HG03139 (cell line): ENCODE results near the gene DYSF.

Source experiments
- ATAC-seq: cut with Tn5 transposase; IDR thresholded peaks from one replicate; pipeline ENCODE4 v1.9.1; 2021; ENCODE audit not compliant: unreplicated experiment

Gene DYSF

DNA sequence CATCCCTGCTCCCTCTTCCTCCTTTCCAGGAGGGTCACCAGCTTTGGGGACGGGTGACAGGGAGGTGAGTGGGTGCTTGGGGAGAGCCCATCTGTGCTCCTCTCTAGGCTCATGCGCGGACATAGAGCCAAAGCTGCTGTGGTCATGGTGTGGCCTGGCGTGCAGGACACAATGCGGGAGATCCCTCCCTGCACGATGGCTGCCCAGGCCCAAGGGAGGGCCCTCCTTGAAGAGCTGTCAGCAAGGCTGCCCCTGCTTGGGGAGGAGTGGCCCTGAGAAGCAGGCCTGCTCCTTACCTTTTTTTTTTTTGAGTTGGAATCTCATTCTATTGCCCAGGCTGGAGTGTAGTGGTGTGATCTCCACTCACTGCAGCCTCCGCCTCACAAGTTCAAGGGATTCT is 111.4 kb downstream of the DYSF start:
- no peak for ATAC-seq

- ATAC-seq: no peak
Observed at GRCh38 chr2:71566372-71566771, 113.0 kb downstream of the DYSF start.

DNA sequence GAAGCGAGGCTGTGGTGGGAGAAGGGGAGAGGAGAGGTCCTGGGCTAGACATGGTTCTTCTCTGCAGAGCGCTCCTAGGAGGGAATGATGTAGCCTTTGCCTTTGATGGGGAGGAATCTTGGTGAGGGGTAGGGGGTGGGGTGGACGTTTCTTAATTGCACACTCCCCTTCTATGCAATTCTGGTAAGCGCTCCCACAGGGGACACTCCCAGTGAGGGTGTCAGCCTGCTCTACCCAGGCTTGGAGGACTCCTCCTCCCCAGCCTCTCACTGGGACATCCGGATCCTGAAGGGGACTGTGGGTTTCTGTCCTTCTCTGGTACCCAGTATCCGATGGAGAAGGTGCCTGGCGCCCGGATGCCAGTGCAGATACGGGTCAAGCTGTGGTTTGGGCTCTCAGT is 114.3 kb downstream of the DYSF start:
- no peak for ATAC-seq

- ATAC-seq: no peak
Observed at GRCh38 chr2:71568103-71568502, 114.7 kb downstream of the DYSF start.

DNA sequence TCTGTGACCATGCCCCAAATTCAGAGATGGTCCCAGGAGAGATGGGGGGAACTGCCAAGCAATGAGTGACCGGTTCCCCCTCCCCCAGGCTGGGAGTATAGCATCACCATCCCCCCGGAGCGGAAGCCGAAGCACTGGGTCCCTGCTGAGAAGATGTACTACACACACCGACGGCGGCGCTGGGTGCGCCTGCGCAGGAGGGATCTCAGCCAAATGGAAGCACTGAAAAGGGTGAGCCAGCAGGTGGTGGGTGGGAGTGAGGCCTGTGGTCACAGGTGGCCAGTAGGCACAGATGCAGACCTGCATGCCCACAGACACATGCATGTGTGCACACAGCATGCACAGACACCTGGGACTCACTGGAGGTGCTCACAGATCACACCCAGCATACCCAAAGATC is 117.2 kb downstream of the DYSF start:
- no peak for ATAC-seq

DNA sequence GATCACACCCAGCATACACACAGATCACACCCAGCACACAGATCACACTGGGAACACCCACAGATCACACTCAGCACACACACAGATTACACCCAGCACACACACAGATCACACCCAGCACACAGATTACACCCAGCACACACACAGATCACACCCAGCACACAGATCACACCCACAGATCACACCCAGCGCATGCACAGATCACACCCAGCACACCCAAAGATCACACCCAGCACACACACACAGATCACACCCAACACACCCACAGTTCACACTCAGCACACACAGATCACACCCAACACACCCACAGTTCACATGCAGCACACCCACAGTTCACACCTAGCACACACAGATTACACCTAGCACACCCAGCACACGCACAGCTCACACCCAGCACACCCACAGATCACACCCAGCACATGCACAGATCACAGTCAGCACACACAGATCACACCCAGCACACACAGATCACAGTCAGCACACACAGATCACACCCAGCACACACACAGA is 117.6 kb downstream of the DYSF start:
- ATAC-seq: no peak

DNA sequence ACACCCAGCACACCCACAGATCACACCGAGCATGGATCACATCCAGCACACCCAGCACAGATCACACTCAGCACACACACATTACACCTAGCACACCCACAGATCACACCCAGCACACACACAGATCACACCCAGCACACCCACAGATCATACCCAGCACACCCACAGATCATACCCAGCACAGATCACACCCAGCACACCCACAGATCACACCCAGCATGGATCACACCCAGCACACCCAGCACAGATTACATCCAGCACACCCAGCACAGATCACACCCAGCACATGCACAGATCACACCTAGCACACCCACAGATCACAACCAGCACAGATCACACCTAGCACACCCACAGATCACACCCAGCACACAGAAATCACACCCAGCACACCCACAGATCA is 118.6 kb downstream of the DYSF start:
- ATAC-seq: no peak

GRCh38 chr2:71575966-71576365 is 122.6 kb downstream of the DYSF start:
- no peak for ATAC-seq

DNA sequence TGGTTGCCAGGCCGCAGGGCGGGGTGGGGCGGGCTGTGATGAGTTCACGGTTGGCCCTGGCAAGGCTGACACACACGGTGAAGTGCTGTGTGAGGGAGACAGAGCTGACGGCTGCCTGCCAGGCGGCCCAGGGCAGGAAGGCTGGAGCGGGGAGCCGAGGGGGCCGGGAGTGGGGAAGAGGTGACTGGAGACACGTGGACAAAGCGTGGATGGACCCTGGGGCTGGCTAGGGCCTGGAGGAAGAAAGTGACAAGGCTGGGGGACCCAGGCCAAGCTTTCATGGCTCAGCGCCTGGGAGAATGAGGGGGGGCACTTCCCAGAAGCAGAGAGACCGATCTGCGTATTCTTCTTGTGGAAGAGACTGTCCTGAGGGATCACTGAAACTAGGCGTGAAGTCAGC is 123.2 kb downstream of the DYSF start:
- no peak for ATAC-seq

DNA sequence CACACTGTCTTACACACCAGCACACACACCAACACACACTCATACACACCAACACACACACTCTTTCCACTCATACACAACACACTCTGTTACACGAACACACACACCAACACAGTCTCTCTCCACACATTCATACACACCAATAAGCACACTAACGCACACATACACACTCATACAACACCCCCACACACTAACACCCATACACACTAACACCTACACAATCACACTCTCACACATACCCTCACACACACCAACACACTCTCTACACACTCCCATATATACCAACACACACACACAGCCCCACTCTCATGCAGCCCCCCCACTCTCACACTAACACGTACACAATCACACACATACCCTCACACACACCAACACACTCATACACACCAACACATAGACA is 123.8 kb downstream of the DYSF start:
- ATAC-seq: no peak

DNA sequence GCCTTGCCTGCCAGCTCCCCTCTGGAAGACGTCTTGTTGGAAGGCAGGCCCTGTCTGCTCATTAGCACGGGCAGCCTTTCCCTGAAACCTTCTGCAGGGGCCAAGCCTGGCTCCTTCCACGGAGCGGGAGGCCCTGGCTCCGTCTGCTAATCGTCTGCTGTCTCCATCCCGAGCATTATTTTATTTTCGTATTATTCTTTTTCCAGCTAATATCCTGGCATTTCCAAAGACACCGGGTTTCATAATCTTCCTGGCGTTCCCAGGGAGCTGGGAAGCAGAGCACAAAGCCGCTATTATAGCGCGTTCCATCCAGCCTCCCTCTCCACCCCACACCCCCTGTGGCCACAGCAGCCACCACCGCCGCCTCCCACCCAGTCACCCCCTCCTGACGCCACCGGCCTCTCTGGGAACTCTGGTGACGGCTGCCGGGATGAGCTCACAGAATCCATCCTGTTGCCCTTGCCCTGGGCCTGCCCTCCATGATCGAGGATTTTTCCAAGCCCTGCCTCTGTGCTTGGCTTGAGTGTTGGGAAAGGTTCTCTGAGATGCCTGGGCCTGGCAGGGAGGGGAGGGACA is 125.5 kb downstream of the DYSF start:
- no peak for ATAC-seq

GRCh38 chr2:71581026-71581425 is 127.7 kb downstream of the DYSF start:
- no peak for ATAC-seq

GRCh38 chr2:71583876-71584275 is 130.5 kb downstream of the DYSF start:
- no peak for ATAC-seq

GRCh38 chr2:71586471-71586870 is 133.1 kb downstream of the DYSF start:
- no peak for ATAC-seq

- ATAC-seq: no peak
Observed at GRCh38 chr2:71587509-71588073, 134.2 kb downstream of the DYSF start.

DNA sequence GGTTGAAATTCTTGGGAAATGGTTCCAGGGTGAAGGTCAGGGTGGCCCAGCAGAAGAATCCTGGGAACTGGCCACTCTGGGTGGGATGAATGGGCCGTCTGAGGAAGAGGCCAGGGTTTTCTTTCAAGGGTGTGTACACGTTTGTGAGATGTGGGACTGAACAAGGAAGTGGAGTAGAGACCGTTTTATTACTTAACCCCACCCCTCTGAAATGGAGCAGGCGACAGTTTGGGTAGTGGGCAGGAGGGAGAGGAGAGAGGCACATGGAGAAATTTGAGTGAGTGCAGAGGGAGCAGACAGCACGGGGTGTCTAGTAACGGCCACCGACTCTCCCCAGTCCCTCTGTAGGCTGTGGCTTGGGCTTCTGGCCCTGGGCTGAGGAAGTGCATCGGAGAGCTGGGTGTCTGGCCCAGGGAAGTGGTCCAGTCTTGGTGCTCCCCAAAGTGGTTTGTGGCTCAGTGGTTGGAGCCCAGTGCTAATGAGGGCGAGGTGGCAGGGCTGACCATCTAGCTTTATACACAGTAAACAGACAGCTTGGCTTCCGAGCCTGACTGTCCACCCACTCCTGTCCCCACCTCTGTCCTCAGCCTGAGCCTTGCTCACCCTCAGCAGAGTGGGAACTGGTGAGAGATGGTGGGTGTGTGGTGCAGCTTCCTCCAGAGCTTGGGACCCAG is 135.3 kb downstream of the DYSF start:
- no peak for ATAC-seq

GRCh38 chr2:71589763-71590162 is 136.4 kb downstream of the DYSF start:
- no peak for ATAC-seq

GRCh38 chr2:71591044-71591443 is 137.7 kb downstream of the DYSF start:
- no peak for ATAC-seq

DNA sequence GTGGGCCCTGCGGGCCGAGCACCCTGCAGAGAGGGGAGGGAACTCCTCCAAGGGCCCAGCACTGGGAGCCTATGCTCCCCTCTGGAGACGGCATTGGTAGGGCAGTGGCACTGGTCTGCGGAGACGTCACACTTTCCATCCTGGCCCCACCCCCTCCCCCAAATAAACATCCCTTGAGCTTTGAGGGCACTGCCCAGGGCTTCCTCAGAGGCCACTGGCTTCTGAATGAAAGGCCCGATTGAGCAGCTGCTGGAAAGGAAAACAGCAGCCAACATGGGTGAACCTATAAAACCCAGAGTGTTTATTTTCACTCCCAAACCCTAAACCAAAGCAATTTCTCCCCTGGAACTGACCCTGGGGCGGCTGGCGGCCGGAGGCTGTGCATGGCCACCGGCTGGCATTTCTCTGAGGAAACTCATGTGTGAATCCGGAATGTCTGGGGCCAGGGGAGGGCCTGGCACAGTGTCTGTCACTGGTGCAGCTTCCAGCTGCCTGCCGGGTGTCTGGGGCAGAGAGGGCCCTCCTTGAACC is 138.9 kb downstream of the DYSF start:
- no peak for ATAC-seq

- ATAC-seq: no peak
Observed at GRCh38 chr2:71595569-71595968, 142.2 kb downstream of the DYSF start.

DNA sequence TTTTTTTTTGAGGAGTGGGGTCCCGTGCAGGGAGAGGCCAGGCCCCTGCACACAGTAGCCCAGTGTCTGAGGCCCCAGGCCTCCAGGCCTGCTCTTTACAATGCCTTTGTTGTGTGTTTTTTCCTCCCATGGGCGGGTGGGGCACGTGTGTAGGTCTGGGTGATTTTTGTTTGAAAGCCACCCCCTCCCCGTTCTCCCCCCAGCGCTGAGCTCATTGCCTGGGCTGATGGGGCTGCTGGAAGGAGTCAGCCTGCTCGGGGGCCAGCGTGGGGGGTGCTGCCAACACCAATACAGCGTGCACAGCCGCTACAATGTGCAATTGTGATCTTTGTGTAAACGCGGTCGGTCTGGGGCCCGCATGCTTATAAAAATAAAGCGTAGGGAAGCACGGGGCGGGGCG is 142.7 kb downstream of the DYSF start:
- no peak for ATAC-seq

- no peak for ATAC-seq
Observed at GRCh38 chr2:71597756-71598155, 144.4 kb downstream of the DYSF start.
